HepG2 (cell line): ENCODE results near the gene PTPRD. TPM values are rescaled to one million over a fixed set of nuclear protein-coding genes. Genes with fewer than 3 reads are reported as not detected.

ENCODE experiments used
- ATAC-seq: fragments of 200-7000 bp; cut with Tn5 transposase; 3 replicates; pipeline ENCODE4 v1.9.1; 2020; ENCODE audit warnings: mild to moderate bottlenecking, moderate library complexity
- BruUV-seq: library from RNA; stranded (reverse); fragments of 400-500 nt; replicated peaks from 2 replicates; lab custom pipeline; 2021; lab: Mats Ljungman, UMichigan
- CTCF ChIA-PET: fragments of 300-600 bp; formaldehyde crosslinking; extraction: SDS; loops from one replicate; lab custom pipeline; 2021; ENCODE audit warnings: low total read pairs, inconsistent platforms, low intra/inter-chr PET ratio; lab: Yijun Ruan, JAX
- POLR2A ChIA-PET: fragments of 350-600 bp; sonication (Branson Sonifier 250); formaldehyde crosslinking; loops from one replicate; lab custom pipeline; 2020; ENCODE audit warnings: antibody characterized with exemption, inconsistent platforms; lab: Yijun Ruan, JAX
- DNase-seq: peaks from one replicate; pipeline ENCODE4 v3.0.0-alpha.2; 2015; ENCODE audit warnings: low spot score
- FAIRE-seq: peaks from 3 replicates; lab custom pipeline; 2011; peaks lifted over from hg19 to GRCh38; lab: Jason Lieb, UNC
- H2AFZ ChIP-seq: one replicate; pipeline ENCODE4 v1.6.1; 2011; ENCODE audit warnings: low read length, inconsistent platforms
- H3K27ac ChIP-seq: fragments of 300-600 bp; 3 replicates; pipeline ENCODE4 v1.8.0; 2011; ENCODE audit warnings: mixed run types, mild to moderate bottlenecking, mixed read lengths, low read length, inconsistent platforms; ENCODE audit not compliant: insufficient read depth; ENCODE audit errors: extremely low read length
- H3K27me3 ChIP-seq, 2 experiments: fragments of 200-600 bp in 1 of 2; 2 replicates in 1 of 2; 3 replicates in 1 of 2; pipeline versions ENCODE4 v1.6.0 to v1.8.0; 2011; ENCODE audit warnings: low read length in 2 of 2, mild to moderate bottlenecking in 2 of 2, moderate library complexity in 2 of 2, inconsistent platforms in 1 of 2; ENCODE audit not compliant: insufficient read depth in 2 of 2, control insufficient read depth in 1 of 2
- H3K36me3 ChIP-seq, 2 experiments: fragments of 200-600 bp in 1 of 2; replicated peaks in 1 of 2; 2 replicates in 1 of 2; 3 replicates in 1 of 2; pipeline versions ENCODE4 v1.5.1 to v1.8.0; 2011; ENCODE audit warnings: low read length in 2 of 2, inconsistent platforms in 1 of 2; ENCODE audit not compliant: insufficient read depth in 2 of 2, control insufficient read depth in 1 of 2
- H3K4me1 ChIP-seq: 2 replicates; pipeline ENCODE4 v1.5.1; 2012; ENCODE audit warnings: low read length, inconsistent platforms; ENCODE audit not compliant: insufficient read depth
- H3K4me2 ChIP-seq: 2 replicates; pipeline ENCODE4 v1.6.0; 2011; ENCODE audit warnings: low read depth, low read length, inconsistent platforms
- H3K4me3 ChIP-seq, 3 experiments: fragments of 200-600 bp in 1 of 3; sonication (generic), shearing (Covaris generic) in 1 of 3; replicated peaks in 1 of 3; 2 replicates each; pipeline ENCODE4 v1.5.1; 2011 to 2016; ENCODE audit warnings: low read length in 3 of 3, inconsistent platforms in 2 of 3, low read depth in 2 of 3, mild to moderate bottlenecking in 2 of 3, control low read depth in 1 of 3, mixed read lengths in 1 of 3; ENCODE audit not compliant: insufficient read depth in 1 of 3
- H3K79me2 ChIP-seq: one replicate; pipeline ENCODE4 v1.6.1; 2011; ENCODE audit warnings: low read length, inconsistent platforms; ENCODE audit not compliant: insufficient read depth
- H3K9ac ChIP-seq: 2 replicates; pipeline ENCODE4 v1.6.0; 2011; ENCODE audit warnings: mild to moderate bottlenecking, low read depth, low read length, inconsistent platforms; ENCODE audit not compliant: insufficient read depth
- H3K9me3 ChIP-seq: 2 replicates; pipeline ENCODE4 v1.5.1; 2012; ENCODE audit warnings: mild to moderate bottlenecking, low read length
- H4K20me1 ChIP-seq: 2 replicates; pipeline ENCODE4 v1.6.0; 2011; ENCODE audit warnings: inconsistent platforms, mild to moderate bottlenecking, low read length, moderate library complexity; ENCODE audit not compliant: insufficient read depth
- BRCA1 ChIP-seq: sonication (generic); formaldehyde crosslinking; IDR thresholded peaks from 2 replicates; pipeline ENCODE4 v1.4.0; 2020; ENCODE audit warnings: missing genetic modification reagents
- KDM4B ChIP-seq: sonication (generic); formaldehyde crosslinking; IDR thresholded peaks from 2 replicates; pipeline ENCODE4 v1.4.0; 2020; ENCODE audit warnings: missing genetic modification reagents
- KMT2B ChIP-seq: IDR thresholded peaks from 2 replicates; pipeline ENCODE4 v1.6.1; 2016; ENCODE audit warnings: missing genetic modification reagents, missing compliant biosample characterization
- NKX3-1 ChIP-seq: sonication (generic); formaldehyde crosslinking; IDR thresholded peaks from 2 replicates; pipeline ENCODE4 v1.5.0; 2020; ENCODE audit warnings: missing genetic modification reagents
- NONO ChIP-seq, 2 experiments: fragments of 450-650 bp in 1 of 2; sonication (generic) in 1 of 2; formaldehyde crosslinking in 1 of 2; IDR thresholded peaks in 1 of 2; conservative IDR thresholded peaks in 1 of 2; 2 replicates each; pipeline versions ENCODE4 v1.6.1 to v1.8.0; 2017 to 2022; ENCODE audit warnings: mild to moderate bottlenecking in 1 of 2, missing genetic modification reagents in 1 of 2, moderate library complexity in 1 of 2
- SAP130 ChIP-seq: IDR thresholded peaks from 2 replicates; pipeline ENCODE4 v1.6.1; 2016; ENCODE audit warnings: low read depth
- SNRNP70 ChIP-seq: fragments of 200-400 bp; formaldehyde crosslinking; IDR thresholded peaks from 2 replicates; pipeline ENCODE4 v1.6.1; 2017; ENCODE audit warnings: mild to moderate bottlenecking, low read depth, low read length, moderate library complexity
- SOX13 ChIP-seq, 3 experiments: fragments of 450-650 bp in 1 of 3; sonication (generic) in 1 of 3; formaldehyde crosslinking in 1 of 3; IDR thresholded peaks in 2 of 3; conservative IDR thresholded peaks in 1 of 3; 2 replicates each; pipeline versions ENCODE4 v1.5.0 to v1.6.1; 2016 to 2020; ENCODE audit warnings: antibody characterized with exemption in 1 of 3, mild to moderate bottlenecking in 1 of 3, missing compliant biosample characterization in 1 of 3, missing genetic modification reagents in 1 of 3, moderate library complexity in 1 of 3
- SRF ChIP-seq: IDR thresholded peaks from 2 replicates; pipeline ENCODE4 v1.6.1; 2011; ENCODE audit warnings: mild to moderate bottlenecking, low read depth, low read length, moderate library complexity
- ZFYVE20 ChIP-seq: sonication (generic); formaldehyde crosslinking; IDR thresholded peaks from 2 replicates; pipeline ENCODE4 v1.8.0; 2023; ENCODE audit warnings: low read depth, mild to moderate bottlenecking, moderate library complexity, missing genetic modification reagents, borderline replicate concordance
- ZIK1 ChIP-seq: sonication (generic); formaldehyde crosslinking; IDR thresholded peaks from 2 replicates; pipeline ENCODE4 v1.5.0; 2020; ENCODE audit warnings: mild to moderate bottlenecking, low read depth, missing genetic modification reagents, borderline replicate concordance
- ZKSCAN1 ChIP-seq: fragments of 150-350 bp; IDR thresholded peaks from 2 replicates; pipeline ENCODE4 v1.6.1; 2014; ENCODE audit warnings: low read length
- ZNF343 ChIP-seq: sonication (generic); formaldehyde crosslinking; IDR thresholded peaks from 2 replicates; pipeline ENCODE4 v1.4.0; 2020; ENCODE audit warnings: mild to moderate bottlenecking, missing genetic modification reagents
- ZNF546 ChIP-seq: sonication (generic); formaldehyde crosslinking; conservative IDR thresholded peaks from 2 replicates; pipeline ENCODE4 v1.8.1; 2023; ENCODE audit warnings: mild to moderate bottlenecking, missing genetic modification reagents
- ZNF556 ChIP-seq: sonication (generic); formaldehyde crosslinking; IDR thresholded peaks from 2 replicates; pipeline ENCODE4 v1.4.0; 2020; ENCODE audit warnings: mild to moderate bottlenecking, missing genetic modification reagents, borderline replicate concordance
- ZNF607 ChIP-seq: sonication (generic); formaldehyde crosslinking; IDR thresholded peaks from 2 replicates; pipeline ENCODE4 v1.5.1; 2020; ENCODE audit warnings: missing genetic modification reagents, mild to moderate bottlenecking, borderline replicate concordance
- WGBS: methylation state at CpG from one replicate; pipeline ENCODE4 v1.1.6; 2017; ENCODE audit warnings: low lambda C conversion rate; 5-methylcytosine and 5-hydroxymethylcytosine counted together
- in situ Hi-C: cut with HindIII; loops from 2 replicates; pipeline ENCODE4 v1.10.0; 2017; ENCODE audit warnings: low pct_unique_long_range_greater_than_20kb; ENCODE audit not compliant: extremely low pct_ligation_motif_present
- intact Hi-C: fragments of 100-400 bp; cut with micrococcal nuclease; formaldehyde crosslinking; loops from one replicate; pipeline ENCODE4 v1.10.0; 2022; ENCODE audit not compliant: unreplicated experiment
- polyA plus RNA-seq, 8 experiments: library from polyadenylated mRNA; depleted of rRNA in 3 of 8; stranded (reverse) in 7 of 8; unstranded in 1 of 8; fragments of >200 nt; fragmentation: Illumina TruSeq in 4 of 8; extraction: Trizol in 4 of 8; gene quantifications; 2 replicates each; pipeline versions ENCODE4 v1.2.1 to v1.2.3, GENCODE V29; 2011 to 2016; ENCODE audit warnings: low read depth in 4 of 8, missing spikeins in 1 of 8, mixed read lengths in 1 of 8; ENCODE audit not compliant: insufficient read depth in 1 of 8
- total RNA-seq, 5 experiments: library from RNA; depleted of rRNA; stranded (reverse); fragments of >200 nt; fragmentation: Illumina TruSeq; extraction: Trizol; gene quantifications; 2 replicates each; pipeline ENCODE4 v1.2.3, GENCODE V29; 2016; ENCODE audit warnings: low read depth in 1 of 5
- TF ChIP-seq, protein P1 (sequence below): sonication (generic); formaldehyde crosslinking; conservative IDR thresholded peaks from 2 replicates; pipeline ENCODE4 v1.4.0; 2020; ENCODE audit warnings: mild to moderate bottlenecking, missing genetic modification reagents, moderate library complexity

PTPRD gene
- total and polyA plus RNA-seq, 2 of the 13 experiments (the other 11 are each of a cell fraction or from before 2014, with no cell fraction given), result 0.05 TPM; not detected in 1

DNA sequence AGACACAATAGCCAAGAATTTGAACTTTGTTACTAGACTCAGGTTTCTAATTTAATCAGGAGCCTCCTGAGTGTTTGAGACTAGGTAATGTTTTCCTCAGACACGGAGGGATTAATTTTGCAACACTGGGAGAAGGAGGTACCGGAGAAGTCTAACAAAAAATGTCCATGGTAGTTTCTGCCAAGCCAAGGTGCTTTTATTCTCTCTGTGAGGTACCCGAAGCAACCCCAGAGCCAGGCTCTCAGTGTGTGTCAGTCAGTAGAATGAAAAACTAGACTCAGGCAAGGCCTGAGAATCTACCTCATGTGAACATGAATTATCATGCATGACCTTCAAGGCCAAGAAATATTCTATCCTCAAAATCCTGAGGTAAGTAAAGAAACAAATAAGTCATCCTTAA, 1832.4 kb downstream of the PTPRD start:
- H4K20me1 ChIP-seq, result no peaks in the 10 kb centered on the region
- H3K27me3 ChIP-seq, result no peaks in the 10 kb centered on the region
- CTCF ChIA-PET, result no interaction called here
- no peak overlapping the region for H3K4me2 ChIP-seq
- BruUV-seq, result no TSS peak
- no peaks in the 10 kb centered on the region for H3K9me3 ChIP-seq
- H3K9ac ChIP-seq, result no peak overlapping the region
- in situ Hi-C loops (no loop called here), intact Hi-C loops (no loop called here)
- no peaks in the 10 kb centered on the region for H3K4me1 ChIP-seq
- H3K27ac ChIP-seq, result no peak overlapping the region
- H3K4me3 ChIP-seq, result no peak overlapping the region
- no peak for DNase-seq
- TF ChIP-seq ZNF343 (CRISPR knock-in tag) (no peak), SAP130 (CRISPR knock-in tag) (no peak), KDM4B (no peak), KMT2B (CRISPR knock-in tag) (no peak), ZIK1 (CRISPR knock-in tag) (no peak), SNRNP70 (no peak), NKX3-1 (CRISPR knock-in tag) (no peak)
- no peak overlapping the region for H2AFZ ChIP-seq
- H3K79me2 ChIP-seq, result no peaks in the 10 kb centered on the region
- no peak for FAIRE-seq
- no peaks in the 10 kb centered on the region for H3K36me3 ChIP-seq
- ATAC-seq, result no peak
- 17% methylated on average over 3 of the region's 3 CpGs for WGBS
- POLR2A ChIA-PET, result no interaction called here

DNA sequence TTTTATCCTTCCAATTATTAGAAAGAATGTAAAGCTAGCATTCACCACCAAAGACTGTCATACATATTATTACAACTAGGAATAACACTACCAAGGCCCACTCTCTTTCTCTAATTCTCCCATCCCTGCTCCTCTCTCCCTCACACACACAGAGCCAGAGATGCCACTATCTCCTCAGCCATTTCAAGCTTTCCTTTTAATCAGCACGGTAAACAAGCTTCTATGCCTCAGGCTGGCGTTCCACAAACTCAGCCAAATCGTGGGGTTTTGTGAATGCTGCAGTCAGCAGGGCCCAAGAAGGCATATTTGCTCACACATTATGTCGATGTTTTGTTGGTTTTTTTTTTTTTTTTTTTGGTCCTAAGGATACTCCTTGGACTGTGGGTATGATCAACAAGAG, 1833.3 kb downstream of the PTPRD start:
- Histone ChIP-seq H4K20me1 (no peaks in the 10 kb centered on the region), H2AFZ (no peak overlapping the region), H3K4me3 (no peak overlapping the region), H3K4me1 (no peaks in the 10 kb centered on the region), H3K79me2 (no peaks in the 10 kb centered on the region), H3K27me3 (no peaks in the 10 kb centered on the region), H3K9ac (no peak overlapping the region), H3K36me3 (no peaks in the 10 kb centered on the region), H3K9me3 (no peaks in the 10 kb centered on the region), H3K4me2 (no peak overlapping the region), H3K27ac (no peak overlapping the region)
- in situ Hi-C loops, result no loop called here
- no peak for DNase-seq
- POLR2A ChIA-PET, result no interaction called here
- FAIRE-seq, result no peak
- 4% methylated on average over 4 of the region's 4 CpGs for WGBS
- intact Hi-C loops, result no loop called here
- TF ChIP-seq, protein P1, sequence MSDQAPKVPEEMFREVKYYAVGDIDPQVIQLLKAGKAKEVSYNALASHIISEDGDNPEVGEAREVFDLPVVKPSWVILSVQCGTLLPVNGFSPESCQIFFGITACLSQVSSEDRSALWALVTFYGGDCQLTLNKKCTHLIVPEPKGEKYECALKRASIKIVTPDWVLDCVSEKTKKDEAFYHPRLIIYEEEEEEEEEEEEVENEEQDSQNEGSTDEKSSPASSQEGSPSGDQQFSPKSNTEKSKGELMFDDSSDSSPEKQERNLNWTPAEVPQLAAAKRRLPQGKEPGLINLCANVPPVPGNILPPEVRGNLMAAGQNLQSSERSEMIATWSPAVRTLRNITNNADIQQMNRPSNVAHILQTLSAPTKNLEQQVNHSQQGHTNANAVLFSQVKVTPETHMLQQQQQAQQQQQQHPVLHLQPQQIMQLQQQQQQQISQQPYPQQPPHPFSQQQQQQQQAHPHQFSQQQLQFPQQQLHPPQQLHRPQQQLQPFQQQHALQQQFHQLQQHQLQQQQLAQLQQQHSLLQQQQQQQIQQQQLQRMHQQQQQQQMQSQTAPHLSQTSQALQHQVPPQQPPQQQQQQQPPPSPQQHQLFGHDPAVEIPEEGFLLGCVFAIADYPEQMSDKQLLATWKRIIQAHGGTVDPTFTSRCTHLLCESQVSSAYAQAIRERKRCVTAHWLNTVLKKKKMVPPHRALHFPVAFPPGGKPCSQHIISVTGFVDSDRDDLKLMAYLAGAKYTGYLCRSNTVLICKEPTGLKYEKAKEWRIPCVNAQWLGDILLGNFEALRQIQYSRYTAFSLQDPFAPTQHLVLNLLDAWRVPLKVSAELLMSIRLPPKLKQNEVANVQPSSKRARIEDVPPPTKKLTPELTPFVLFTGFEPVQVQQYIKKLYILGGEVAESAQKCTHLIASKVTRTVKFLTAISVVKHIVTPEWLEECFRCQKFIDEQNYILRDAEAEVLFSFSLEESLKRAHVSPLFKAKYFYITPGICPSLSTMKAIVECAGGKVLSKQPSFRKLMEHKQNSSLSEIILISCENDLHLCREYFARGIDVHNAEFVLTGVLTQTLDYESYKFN (CRISPR knock-in tag), result no peak
- TF ChIP-seq SRF (no peak), ZNF556 (CRISPR knock-in tag) (no peak), NONO (IDR thresholded peaks at IDR 0.05) (no peak), NONO (CRISPR knock-in tag; conservative IDR thresholded peaks at IDR 0.05) (no peak), BRCA1 (CRISPR knock-in tag) (no peak), ZNF607 (CRISPR knock-in tag) (no peak), ZKSCAN1 (no peak), SOX13 (IDR thresholded peaks at IDR 0.05) (no peak), SOX13 (CRISPR knock-in tag; conservative IDR thresholded peaks at IDR 0.05 in 1 of 2, IDR thresholded peaks at IDR 0.05 in 1 of 2) (no peak), ZNF546 (no peak), ZFYVE20 (no peak)
- CTCF ChIA-PET, result no interaction called here
- no TSS peak for BruUV-seq
- no peak for ATAC-seq
